Stimulated activated CD4-positive, alpha-beta T cell treated with anti-CD3 and anti-CD28 coated beads, Interleukin-12 subunit alpha, Interleukin-12 subunit beta, amount 100 ng/mL, for 24 hours (primary cell): ENCODE data around the gene GPR25.

ENCODE experiments used
- DNase-seq, 2 experiments: peaks; one replicate each; pipeline ENCODE4 v3.0.0-alpha.2; 2020; ENCODE audit warnings: low read depth in 2 of 2

The GPR25 gene

DNA sequence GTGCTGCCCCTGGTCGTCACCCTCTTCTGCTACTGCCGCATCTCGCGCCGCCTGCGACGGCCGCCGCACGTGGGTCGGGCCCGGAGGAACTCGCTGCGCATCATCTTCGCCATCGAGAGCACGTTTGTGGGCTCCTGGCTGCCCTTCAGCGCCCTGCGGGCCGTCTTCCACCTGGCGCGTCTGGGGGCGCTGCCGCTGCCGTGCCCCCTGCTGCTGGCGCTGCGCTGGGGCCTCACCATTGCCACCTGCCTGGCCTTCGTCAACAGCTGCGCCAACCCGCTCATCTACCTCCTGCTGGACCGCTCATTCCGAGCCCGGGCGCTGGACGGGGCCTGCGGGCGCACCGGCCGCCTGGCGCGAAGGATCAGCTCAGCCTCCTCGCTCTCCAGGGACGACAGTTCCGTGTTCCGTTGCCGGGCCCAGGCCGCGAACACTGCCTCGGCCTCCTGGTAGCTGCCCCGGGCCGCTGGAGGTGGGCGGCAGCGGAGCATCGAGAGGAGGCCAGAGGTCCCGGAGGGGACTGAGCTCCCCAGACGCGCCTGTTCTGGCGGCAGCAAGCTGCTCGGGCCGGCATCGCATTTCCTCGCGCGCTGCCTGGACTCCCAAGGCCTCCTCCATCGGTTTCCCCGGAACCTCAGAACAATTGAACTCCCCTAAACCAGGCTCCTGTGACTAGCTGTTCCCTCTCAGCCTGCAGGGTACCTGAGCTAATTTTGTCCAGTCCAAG is 1.1 kb downstream of the GPR25 start:
- DNase-seq, result no peak

DNA sequence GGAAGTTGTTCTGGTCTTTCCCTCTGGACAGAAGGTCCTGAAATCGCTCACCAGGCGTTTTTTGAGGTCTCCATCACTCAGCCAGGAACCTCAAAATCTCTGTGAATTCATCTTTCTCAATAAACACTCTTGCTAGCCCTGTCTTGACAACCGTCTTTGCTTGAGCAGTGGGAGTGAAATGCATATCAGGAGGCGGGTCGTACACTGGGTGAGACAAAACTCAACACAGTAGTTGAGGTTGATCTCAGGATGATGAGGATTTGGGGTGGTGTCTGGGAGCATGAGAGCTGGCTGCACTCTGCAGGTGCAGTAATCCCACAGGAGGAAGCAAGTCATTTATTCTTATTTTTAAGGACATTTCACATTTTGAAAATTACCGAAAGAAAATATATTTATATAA is 1.9 kb downstream of the GPR25 start:
- no peak for DNase-seq

DNA sequence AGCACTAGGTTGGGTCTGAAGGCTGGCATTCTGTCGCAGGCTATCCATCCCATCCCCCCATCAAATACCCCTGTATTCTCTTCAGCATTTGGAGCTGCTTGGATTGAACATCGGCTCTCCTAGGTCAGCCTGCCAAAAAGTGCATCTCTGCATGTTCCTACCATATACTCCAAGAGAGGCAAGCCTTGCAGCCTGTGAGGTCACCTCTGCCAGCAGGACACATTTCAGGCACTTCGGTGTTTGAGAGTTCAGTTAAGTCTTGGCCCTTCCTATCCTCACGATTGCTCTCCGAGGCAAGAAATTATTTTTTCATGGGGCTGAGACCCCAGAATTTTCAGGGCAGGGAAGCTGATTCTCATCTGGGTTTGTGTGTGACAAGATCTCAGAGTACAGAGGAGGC is 2.6 kb downstream of the GPR25 start:
- no peak for DNase-seq

DNA sequence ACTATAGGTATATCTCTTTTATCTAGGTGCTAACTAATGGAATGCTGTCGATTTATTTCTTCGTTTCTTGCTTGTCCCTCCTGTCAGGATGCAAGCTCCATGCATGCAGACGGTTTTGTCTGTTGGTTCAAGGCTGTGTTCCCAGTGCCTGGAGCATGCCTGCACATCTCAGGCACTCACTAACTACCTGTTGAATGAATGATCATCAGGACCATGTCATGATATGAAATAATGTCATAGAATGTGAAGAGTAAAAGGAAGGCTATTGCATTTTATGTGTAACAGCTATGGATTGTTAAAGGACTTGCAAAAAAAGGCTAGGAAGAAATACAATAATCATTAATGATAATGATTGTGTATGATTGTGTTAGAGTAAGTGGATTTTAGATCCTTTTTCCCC is 4.2 kb downstream of the GPR25 start:
- no peak for DNase-seq

DNA sequence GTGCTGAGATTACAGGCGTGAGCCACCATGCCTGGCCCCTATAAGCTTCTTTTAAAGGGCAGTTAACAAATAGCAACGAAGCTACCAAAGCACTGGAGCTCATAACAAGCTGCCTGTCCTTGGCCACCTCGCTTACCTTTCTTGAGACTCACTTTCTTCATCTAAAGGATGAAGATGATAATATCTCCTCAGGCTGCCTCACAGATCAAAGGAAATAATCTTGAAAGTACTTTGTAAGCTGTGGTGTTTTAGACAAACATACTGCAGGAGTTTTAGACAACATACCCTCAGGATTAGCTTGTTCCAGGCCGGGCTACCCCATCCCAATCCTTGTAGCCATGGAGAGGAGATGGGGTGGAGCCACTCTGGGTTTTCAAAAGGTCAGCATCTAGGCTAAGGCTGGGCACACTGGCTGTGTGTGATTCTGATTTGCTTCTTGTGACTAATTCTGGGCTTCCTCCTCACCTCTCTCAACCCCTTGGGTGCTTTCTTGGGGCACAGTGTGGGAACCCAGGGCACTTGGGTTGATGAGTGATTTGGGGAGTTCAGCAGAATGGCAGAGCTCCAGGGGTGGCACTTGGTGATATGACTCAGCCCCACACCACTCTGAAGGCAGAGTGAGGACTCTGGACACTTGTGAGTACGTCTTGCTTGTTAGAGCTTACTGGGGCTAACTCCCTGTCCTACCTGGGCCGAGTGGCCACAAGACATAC is 5.2 kb downstream of the GPR25 start:
- peak in 1 of 2 experiments; percentile 35 for DNase-seq

DNA sequence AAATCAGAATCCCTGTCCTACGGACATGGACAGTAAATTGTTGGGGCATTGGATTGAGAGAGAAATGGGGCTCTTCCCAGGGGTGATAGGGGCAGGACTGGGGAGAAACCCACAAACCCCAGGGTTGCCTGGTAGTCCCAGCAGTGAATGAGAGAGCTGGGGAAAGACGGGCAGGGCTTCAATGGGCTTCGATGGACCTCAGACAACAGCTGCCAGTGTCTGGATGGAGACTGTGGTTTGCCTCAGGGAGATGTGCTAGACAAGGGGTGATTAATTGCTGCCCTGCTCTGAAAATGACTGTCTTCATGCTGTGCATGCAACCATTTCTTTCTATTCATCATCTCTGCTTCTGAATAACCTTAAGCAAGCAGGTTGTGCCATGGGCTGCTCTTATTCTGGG is 7.4 kb downstream of the GPR25 start:
- DNase-seq, result no peak

DNA sequence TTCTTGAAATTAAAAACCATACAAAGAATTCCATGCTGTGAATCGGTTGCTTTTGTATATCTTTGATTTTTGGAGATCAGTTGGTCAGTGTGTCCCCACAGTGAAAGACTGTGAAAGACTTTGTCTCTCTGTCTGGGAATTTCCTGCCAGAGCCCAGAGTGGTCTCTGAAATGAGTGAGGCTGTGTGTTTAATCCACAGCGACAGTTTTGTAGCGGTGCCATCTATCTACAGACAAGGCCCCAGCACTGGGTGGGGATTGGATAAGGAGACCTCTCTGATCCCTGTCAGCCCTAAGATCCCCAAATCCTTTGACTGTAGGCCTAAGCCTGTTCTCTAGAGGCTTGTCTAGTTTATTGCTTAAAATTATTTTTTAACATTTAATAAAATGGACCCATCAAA is 10.3 kb downstream of the GPR25 start:
- no peak for DNase-seq

DNA sequence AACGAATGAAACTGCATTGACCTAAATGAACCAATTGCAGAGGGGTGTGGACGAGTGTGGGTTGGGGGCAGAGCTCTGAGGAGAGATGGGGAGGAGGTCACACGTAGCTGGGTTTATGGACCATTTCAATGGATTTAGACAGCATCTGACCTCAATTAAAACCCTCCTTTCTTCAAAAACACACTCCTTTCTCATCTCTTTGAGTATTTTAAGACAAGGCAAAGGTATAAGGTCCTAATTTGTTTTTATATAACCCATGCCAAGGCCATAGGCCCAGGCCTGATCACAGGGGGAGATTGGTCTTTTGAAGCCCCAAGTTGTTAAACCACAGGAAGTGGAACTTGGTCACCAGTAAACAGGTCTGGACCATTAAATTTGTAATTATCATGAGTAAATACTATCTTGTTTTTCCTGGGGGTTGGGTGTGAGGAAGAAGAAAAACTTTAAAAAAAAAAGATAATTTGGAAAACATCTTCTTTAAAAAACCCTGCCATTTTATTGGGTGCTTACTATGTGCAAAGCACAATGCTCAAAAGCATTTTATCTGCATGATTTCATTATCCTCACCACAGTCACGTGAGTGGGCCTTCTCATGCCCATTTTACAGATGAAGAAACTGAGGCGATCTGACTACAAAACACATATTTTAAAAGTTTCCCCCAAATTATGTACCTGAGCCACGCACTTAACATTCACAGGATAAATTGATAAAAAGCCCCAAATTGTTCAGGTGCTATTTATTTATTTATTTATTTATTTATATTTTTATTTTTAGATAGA is 13.0 kb downstream of the GPR25 start:
- no peak for DNase-seq

DNA sequence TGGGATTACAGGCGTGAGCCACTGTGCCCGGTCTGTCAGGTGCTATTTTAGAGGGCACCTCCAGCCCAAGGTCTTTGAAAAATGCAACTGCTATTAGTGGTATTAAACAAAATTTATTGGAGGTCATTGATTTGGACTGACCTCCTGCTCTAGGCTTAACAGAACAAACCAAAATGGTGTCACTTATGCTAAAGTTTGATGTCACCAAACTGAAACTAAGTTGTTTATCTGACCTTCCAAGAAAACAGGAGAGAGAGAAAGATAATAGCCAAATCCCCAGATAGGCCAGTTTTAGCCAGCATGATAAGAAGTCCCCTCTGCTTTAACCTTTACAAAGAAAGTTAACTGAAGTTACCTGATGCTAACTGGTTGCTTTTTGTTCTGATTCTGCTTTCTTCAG is 13.8 kb downstream of the GPR25 start:
- DNase-seq, result no peak

DNA sequence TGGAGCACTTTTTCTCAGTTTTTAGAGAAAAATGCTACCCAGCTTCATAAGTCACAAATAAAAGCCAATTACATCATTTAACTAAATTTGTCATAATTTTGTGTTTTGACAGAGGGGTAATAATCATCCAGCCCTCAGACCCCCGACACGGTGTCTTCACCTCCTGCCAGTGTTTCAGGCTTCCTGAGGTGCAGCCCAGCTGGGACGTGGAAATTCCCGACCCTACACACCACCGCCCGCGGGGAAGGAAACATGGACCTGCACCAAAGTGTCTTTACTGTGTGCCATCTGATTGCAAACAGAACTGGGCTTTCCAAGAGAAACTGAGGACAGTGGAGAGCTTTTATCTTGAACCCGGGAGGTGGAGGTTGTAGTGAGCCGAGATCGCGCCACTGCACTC is 14.3 kb downstream of the GPR25 start:
- DNase-seq, result no peak

DNA sequence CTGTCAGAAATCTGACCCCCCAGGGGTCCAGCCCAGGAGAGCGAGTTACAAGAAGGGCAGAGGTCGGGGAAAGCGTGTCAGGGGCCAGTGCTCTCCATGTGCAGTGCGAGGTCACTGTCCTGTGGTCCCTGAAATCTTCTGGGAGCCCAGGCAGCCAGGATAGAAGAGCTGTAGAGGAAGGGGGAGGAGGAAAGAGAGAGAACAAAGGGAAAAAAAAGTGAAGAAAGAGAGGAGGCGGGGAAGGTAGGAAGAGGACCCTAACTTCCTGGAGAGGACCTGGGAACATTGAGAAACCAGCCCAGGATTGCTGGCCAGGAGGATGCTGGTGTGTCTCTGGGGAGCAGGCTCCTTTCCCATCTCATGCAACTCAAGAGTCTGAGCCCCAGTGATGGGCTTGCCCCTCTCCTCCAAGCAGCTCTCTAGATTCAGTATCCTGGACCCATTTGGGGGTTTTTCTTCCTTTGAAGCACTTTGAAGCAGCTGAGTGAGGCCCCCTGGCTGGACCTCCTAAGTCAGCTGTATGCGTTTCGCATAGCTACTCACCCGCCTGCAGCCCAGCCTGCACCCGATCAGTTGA is 15.1 kb downstream of the GPR25 start:
- no peak for DNase-seq

DNA sequence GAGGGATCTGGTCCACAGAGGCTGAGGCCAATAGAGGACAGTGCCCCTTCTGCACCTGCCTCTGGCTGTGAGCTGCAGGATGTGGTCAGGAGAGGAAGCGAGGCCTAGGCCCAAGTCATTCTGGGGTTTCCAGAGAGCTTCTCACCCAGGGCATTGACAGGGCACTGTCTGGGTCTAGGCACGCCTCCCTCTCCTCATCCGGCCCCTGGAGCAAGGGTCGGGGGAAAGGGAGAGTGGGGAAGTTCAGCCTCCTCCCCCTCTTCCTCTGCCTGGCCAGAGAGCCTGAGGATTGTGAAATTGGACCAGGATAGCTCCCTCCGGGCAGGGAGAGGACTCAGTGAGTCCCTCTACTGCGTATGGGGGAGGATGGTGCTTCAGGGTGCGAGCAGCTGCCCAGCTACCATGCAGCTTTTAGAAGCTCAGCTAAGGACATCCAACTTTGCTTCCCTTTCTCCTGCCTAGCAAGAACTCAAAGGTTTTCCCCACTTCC is 15.6 kb downstream of the GPR25 start:
- DNase-seq, result peak; percentile 37 to 54

DNA sequence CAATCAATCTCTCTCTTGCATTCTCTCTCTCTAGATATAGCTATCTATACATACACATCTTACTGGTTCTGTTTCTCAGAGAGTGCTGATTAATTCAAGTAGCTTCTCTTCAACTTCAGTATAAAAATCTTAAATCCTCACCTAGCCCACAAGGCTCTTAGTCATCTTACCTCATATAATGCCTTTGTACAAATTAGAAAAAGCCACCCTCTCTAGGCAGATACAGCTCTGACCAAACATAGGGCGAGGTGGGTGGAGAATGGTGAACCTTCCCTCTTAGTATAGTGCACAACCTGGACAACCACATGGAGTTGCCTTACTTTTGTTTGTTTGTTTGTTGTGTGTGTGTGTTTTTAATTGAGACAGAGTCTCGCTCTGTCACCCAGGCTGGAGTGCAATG is 16.8 kb downstream of the GPR25 start:
- no peak for DNase-seq

DNA sequence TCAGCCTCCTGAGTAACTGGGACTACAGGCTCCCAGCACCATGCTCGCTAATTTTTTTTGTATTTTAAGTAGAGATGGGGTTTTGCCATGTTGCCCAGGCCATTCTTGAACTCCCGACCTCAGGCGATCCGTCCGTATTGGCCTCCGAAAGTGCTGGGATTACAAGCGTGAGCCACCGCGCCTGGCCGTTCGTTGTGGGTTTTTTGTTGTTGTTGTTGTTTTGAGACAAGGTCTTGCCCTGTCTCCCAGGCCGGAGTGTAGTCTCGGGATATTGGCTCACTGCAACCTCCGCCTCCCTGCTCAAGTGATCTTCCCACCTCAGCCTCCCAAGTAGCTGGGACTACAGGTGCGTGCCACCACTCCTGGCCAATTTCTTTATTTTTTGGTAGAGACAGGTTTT is 17.2 kb downstream of the GPR25 start:
- no peak for DNase-seq

DNA sequence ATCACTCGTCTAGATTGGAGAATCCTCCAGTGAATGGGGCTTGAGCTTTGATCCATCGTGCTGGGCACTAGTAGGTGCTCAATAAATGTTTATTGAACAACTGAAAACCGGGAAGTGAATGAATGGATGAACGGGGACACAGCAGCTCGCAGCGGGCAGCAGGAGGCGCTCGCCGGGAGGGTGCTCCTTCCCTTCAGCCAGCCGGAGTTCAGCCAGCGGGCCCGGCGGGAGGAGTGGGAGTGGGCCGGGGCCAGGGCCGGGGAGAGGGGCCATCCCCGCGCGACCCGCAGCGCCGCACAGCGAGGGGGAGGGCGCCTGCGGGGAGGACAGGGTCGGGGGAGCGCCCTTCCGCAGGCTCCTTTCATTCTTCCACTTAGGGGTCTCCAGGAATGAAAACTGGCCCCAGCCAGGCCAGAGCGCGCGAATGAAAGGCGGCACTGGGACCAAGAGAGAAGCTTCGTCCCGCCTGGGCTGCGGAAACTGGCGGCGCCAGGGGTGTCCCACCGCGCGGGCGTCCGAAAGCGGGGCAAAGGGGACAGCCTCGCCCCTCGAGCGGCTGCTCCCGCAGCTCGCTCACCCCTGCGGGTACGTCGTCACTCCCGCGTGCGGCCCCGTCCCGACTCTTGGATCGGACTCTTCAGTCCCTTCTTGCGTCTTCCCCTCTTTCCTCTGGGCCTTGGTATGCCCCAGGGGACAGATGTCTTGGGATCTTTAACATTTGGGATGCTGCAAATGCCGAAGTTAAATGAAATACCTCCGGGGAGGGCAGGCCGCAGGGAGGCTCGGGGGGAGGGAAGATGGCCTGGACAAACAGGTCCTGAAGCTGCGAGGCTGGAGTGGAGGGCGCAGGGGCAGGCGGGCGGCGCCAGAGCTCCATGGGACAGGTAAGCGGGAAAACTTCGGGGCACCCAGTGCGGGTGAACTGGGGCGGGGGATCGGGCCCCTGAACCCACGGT is 18.3 kb downstream of the GPR25 start:
- no peak for DNase-seq

DNA sequence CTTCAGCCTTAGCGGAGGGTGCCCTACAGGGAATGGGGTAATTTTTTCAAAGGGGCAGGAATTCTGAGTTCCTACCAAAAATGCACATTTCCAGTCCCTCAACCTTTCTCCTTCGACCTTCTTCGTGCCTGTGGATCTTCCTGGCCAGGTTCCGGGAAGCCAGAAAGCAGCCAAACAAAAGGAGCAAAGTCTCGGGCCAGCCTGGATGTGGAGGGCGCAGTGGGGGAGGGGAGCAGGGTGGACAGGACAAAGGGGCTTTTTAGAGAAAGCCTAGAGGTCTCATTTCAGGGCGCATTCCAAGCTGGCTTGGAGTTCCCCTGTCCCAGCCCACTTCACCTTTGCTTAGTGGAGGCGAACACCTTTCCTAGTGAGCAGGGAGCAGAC is 19.0 kb downstream of the GPR25 start:
- no peak for DNase-seq

DNA sequence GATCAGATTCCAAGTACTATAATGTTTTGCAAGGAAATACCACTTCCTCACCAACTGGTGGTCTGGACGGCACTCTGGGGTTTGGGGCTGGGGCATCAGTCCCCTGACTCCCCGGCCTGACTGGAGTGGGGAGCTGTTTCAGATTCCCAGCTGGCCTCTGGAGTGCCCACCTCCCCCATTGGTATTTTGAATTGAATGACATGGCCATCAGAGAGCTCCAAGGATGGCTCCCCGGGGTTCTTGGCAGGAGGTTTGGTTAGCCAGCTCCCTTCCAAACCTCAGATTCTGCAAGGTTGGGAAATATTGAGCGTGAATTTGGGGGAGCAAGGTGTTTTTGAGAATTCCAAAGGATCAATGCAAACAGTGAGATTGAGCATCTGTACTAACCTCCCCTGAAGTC is 19.8 kb downstream of the GPR25 start:
- DNase-seq, result no peak

DNA sequence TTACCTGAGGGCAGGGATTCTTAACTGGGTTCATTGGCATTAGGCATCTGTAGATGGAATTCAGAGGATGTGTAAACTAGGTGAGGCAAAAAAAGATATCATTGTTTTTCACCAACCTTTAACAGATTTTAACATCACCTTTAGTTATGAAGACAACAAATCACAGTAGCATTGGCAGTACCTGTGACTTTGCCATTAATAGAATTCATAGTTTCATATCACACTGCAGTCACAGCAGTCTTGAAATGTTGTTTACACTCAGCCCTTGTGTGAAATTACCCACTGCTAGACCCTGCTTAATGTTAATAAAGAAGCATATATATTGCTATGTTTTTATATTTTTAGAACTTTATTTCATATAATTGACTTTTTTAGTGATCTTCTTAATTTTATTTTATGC is 20.2 kb downstream of the GPR25 start:
- no peak for DNase-seq

DNA sequence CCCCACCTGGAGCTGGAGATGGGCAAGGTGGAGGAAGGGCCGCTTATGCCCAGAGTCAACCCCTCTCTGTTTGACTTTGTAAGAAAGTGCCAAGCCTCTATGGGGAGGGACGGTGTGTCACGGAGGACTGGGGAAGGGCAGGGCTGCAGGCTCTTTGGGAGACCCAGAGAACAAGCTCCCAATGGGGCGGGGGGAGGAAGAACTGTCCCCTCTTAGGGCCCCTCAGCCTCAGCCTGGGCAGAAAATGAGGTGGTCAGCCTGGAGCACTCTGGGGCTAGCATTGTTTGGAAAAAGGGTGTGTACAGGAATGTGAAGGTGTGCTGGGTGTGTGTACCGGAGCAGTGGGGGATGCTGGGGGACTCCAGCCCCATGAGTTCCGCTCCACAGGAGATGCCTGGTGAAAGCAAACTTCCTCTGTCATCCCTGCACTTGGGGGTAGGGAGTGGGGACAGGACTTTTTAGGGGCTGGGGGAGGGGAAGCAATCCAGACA is 20.7 kb downstream of the GPR25 start:
- no peak for DNase-seq

DNA sequence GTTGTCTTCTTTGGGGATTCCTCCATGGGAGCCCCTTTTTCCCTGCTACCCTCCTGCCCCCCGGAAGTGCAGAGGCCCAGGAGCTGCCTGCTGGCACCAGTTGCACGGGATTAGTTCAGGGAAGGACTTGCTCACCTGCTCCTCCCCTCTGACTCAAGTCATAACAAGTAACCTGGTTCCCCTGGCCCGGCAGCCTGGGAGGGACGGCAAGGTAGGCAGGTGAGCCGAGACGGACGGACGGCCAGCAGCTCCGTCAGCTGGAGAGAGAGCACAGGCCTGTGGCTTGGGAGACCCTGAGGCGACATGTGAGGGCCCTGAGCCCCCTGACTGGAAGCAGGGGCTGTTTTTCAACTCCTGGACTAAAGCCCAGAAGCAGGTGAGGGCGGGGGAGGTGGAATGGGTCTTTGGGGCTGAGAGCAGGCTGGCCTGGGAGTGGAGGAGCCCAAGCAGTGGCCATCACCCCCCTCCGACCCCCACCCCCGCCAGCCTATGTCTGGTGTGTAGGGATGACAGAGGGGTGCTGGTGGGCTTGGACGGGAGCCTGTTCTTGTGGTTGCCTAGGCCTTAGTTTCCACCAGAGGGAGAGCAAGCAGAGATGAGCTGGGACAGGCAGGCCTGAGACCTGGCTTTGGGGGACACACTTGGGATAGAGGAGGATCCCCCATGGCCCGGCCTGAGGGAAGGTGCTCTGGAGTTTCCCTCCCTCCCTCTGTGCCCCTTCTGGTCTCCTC is 22.1 kb downstream of the GPR25 start, which contains the start of gene INAVA:
TSS of gene INAVA (plus strand) at position 189 of the 731 bp plus-strand sequence. CDS start 3,501 bp downstream, outside the sequence.
- no peak for DNase-seq
